ENCODE data around the gene SLC3A2. TPM values are rescaled to one million over a fixed set of nuclear protein-coding genes. Genes with fewer than 3 reads are reported as not detected.

Gene SLC3A2
- total RNA-seq, 1 experiment from 2014 or later = 334 TPM

DNA sequence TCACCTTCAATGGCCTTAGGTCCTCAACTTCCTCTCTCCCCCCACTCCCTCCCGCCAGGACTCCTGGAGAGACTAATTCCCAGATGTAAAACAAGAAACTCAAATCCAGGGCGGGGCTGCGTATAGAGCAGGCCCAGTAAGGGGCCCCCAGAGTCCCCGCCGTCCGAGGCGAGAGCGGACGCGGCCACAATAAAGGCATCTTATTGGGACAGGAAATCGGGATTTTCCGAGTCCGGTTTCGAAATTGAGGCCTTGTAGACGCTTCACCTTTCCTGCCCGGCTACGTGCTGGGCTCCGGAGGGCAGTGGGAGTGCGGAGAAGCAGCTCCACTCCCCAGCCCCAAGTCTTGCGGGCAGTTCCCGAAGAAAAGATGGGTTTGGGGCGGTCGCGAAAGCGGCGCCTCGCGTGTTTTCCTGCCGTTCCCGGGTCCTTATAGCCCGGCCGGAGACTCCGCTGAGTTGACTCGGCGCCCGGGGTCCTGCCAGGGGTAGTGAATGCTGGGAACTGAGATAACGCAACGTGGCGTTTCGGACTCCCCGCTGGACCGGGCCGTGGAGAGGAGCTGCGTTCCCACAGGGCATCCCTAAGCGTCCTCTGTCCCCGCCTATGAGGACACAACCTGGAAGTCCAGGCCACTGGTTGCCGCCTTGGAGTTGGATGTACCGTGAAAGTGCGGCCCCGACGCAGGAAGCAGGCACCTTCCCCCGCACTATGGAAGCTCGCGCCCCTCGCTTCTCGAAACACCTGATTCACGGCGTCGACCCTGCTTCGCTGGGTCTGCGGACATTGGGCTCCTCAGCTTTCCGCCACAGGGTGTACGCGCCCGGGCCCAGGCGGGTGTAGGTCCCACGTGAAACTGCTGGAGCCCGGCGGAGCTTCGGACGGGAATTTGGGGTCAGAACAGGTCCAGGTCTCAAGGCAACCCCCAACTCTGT is 45.3 kb downstream of the SLC3A2 start (continued):
- TF ChIP-seq, protein P1, sequence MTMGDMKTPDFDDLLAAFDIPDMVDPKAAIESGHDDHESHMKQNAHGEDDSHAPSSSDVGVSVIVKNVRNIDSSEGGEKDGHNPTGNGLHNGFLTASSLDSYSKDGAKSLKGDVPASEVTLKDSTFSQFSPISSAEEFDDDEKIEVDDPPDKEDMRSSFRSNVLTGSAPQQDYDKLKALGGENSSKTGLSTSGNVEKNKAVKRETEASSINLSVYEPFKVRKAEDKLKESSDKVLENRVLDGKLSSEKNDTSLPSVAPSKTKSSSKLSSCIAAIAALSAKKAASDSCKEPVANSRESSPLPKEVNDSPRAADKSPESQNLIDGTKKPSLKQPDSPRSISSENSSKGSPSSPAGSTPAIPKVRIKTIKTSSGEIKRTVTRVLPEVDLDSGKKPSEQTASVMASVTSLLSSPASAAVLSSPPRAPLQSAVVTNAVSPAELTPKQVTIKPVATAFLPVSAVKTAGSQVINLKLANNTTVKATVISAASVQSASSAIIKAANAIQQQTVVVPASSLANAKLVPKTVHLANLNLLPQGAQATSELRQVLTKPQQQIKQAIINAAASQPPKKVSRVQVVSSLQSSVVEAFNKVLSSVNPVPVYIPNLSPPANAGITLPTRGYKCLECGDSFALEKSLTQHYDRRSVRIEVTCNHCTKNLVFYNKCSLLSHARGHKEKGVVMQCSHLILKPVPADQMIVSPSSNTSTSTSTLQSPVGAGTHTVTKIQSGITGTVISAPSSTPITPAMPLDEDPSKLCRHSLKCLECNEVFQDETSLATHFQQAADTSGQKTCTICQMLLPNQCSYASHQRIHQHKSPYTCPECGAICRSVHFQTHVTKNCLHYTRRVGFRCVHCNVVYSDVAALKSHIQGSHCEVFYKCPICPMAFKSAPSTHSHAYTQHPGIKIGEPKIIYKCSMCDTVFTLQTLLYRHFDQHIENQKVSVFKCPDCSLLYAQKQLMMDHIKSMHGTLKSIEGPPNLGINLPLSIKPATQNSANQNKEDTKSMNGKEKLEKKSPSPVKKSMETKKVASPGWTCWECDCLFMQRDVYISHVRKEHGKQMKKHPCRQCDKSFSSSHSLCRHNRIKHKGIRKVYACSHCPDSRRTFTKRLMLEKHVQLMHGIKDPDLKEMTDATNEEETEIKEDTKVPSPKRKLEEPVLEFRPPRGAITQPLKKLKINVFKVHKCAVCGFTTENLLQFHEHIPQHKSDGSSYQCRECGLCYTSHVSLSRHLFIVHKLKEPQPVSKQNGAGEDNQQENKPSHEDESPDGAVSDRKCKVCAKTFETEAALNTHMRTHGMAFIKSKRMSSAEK (CRISPR knock-in tag; IDR thresholded peaks at IDR 0.05; ENCODE audit: borderline replicate concordance) = no peak

DNA sequence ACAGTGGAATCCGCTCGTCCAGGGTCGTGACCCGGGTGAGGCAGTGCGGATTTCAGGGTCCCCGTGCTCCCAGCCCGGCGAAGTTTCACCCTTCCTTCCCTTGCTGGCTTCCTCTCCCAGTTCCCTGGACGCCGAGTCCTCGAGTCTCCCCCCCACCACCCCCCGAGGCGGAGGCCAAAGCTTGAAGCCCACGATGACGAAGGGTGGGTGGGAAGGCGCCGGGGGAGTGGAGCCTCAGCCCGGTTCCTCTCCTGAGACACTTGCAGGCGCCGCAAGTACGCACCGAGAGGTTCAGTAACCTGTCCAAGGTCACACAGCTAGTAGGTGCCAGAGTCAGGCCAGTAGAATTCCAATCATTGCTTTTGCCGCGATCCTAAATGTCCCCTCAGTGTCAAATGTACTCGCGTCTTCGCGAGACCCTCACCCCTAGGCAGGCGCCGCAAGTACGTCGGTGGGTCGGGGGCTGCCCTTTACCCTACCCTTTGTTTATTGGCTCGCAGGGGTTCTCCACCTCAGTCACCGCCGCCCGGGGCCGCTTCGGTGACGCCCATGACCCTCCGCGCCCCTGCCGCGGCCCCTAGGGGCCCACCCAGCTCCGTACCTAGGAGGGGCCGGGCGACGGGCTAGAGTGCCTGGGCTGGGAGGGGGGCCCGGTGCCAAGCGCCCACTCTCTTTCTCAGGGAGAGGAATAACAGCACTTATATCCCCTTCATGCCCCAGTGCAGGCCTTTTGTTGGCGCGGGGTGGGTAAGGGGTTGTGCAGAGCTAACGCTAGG is 46.2 kb downstream of the SLC3A2 start:
- no peak overlapping the region for H3K27ac Mint-ChIP-seq
- ATAC-seq (no peak), DNase-seq (ENCODE audit: low spot score) (no peak)
- CTCF ChIA-PET = interaction anchor here (0.7 to 14.1 kb wide), 9 partner anchors 10 to 140 kb away, joined by 3 to 268 read pairs (median 4); no protein-coding TSS in a partner anchor
- no peaks in the 10 kb centered on the region for H3K9me3 Mint-ChIP-seq
- POLR2A ChIA-PET = interaction anchor here (0.6 to 0.8 kb wide), 2 partner anchors 20 to 1096 kb away, joined by 3 to 4 read pairs; no protein-coding TSS in a partner anchor
- peaks cover 81% of the 10 kb centered on the region for H3K27me3 Mint-ChIP-seq (ENCODE audit: low read depth)
- TF ChIP-seq, protein P2, sequence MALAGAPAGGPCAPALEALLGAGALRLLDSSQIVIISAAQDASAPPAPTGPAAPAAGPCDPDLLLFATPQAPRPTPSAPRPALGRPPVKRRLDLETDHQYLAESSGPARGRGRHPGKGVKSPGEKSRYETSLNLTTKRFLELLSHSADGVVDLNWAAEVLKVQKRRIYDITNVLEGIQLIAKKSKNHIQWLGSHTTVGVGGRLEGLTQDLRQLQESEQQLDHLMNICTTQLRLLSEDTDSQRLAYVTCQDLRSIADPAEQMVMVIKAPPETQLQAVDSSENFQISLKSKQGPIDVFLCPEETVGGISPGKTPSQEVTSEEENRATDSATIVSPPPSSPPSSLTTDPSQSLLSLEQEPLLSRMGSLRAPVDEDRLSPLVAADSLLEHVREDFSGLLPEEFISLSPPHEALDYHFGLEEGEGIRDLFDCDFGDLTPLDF (CRISPR knock-in tag; IDR thresholded peaks at IDR 0.05) = no peak
- TF ChIP-seq SMAD3 (CRISPR knock-in tag; IDR thresholded peaks at IDR 0.05; ENCODE audit: borderline replicate concordance) = 0 out of 2 replicates have a peak, but pooled peaks have one; percentile 16
- TF ChIP-seq GRHL2 (CRISPR knock-in tag; IDR thresholded peaks at IDR 0.05; ENCODE audit: insufficient replicate concordance, severe bottlenecking) = no peak
- TF ChIP-seq OVOL2 (CRISPR knock-in tag; IDR thresholded peaks at IDR 0.05; ENCODE audit: borderline replicate concordance) = no peak
- no peak for TF ChIP-seq CBFB (CRISPR knock-in tag; IDR thresholded peaks at IDR 0.05; ENCODE audit: low read depth)
- no peak for TF ChIP-seq ZNF219 (CRISPR knock-in tag; IDR thresholded peaks at IDR 0.05; ENCODE audit: borderline replicate concordance)
- H3K36me3 Mint-ChIP-seq = no peaks in the 10 kb centered on the region
- peak overlapping the region; percentile 87 for H3K4me3 Mint-ChIP-seq
- H3K4me1 Mint-ChIP-seq = peaks cover 39% of the 10 kb centered on the region

DNA sequence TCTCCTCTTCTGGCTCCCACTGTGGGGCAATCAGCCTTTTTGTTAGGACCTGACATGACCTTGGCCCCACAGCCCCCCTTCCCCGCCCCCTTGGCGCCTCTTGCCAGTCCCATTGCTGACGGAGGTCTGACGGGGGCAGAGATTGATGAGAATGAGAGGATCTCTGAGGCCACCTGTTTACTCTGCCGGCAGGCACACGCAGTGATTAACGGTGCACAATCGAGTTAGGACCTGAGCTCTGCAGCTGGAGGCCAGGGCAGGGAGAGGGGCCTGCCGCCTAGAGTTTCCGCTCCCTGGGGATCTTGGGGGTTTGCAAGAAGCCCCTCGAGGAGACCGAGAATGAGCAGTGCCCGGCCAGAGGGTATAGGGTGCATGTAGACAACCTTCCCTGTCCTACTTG is 47.3 kb downstream of the SLC3A2 start:
- Mint-ChIP-seq H3K4me3 (peak overlapping the region; percentile 53), H3K27ac (no peak overlapping the region), H3K36me3 (no peaks in the 10 kb centered on the region), H3K4me1 (peaks cover 35% of the 10 kb centered on the region), H3K9me3 (no peaks in the 10 kb centered on the region), H3K27me3 (ENCODE audit: low read depth) (peaks cover 71% of the 10 kb centered on the region)
- CTCF ChIA-PET = interaction anchor here (0.5 to 14.1 kb wide), 7 partner anchors 13 to 141 kb away, joined by 3 to 268 read pairs (median 4); no protein-coding TSS in a partner anchor
- no peak for ATAC-seq
- POLR2A ChIA-PET = no interaction called here
- no peak for DNase-seq (ENCODE audit: low spot score)
- TF ChIP-seq, protein P1 (CRISPR knock-in tag; IDR thresholded peaks at IDR 0.05; ENCODE audit: borderline replicate concordance) = no peak
- TF ChIP-seq, protein P3, sequence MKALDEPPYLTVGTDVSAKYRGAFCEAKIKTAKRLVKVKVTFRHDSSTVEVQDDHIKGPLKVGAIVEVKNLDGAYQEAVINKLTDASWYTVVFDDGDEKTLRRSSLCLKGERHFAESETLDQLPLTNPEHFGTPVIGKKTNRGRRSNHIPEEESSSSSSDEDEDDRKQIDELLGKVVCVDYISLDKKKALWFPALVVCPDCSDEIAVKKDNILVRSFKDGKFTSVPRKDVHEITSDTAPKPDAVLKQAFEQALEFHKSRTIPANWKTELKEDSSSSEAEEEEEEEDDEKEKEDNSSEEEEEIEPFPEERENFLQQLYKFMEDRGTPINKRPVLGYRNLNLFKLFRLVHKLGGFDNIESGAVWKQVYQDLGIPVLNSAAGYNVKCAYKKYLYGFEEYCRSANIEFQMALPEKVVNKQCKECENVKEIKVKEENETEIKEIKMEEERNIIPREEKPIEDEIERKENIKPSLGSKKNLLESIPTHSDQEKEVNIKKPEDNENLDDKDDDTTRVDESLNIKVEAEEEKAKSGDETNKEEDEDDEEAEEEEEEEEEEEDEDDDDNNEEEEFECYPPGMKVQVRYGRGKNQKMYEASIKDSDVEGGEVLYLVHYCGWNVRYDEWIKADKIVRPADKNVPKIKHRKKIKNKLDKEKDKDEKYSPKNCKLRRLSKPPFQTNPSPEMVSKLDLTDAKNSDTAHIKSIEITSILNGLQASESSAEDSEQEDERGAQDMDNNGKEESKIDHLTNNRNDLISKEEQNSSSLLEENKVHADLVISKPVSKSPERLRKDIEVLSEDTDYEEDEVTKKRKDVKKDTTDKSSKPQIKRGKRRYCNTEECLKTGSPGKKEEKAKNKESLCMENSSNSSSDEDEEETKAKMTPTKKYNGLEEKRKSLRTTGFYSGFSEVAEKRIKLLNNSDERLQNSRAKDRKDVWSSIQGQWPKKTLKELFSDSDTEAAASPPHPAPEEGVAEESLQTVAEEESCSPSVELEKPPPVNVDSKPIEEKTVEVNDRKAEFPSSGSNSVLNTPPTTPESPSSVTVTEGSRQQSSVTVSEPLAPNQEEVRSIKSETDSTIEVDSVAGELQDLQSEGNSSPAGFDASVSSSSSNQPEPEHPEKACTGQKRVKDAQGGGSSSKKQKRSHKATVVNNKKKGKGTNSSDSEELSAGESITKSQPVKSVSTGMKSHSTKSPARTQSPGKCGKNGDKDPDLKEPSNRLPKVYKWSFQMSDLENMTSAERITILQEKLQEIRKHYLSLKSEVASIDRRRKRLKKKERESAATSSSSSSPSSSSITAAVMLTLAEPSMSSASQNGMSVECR (CRISPR knock-in tag; IDR thresholded peaks at IDR 0.05; ENCODE audit: borderline replicate concordance) = no peak
- TF ChIP-seq, protein P4, sequence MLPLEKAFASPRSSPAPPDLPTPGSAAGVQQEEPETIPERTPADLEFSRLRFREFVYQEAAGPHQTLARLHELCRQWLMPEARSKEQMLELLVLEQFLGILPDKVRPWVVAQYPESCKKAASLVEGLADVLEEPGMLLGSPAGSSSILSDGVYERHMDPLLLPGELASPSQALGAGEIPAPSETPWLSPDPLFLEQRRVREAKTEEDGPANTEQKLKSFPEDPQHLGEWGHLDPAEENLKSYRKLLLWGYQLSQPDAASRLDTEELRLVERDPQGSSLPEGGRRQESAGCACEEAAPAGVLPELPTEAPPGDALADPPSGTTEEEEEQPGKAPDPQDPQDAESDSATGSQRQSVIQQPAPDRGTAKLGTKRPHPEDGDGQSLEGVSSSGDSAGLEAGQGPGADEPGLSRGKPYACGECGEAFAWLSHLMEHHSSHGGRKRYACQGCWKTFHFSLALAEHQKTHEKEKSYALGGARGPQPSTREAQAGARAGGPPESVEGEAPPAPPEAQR (CRISPR knock-in tag; IDR thresholded peaks at IDR 0.05) = no peak
